ENCODE results near the gene MLF2. TPM values are rescaled to one million over a fixed set of nuclear protein-coding genes. Genes with fewer than 3 reads are reported as not detected.
A peak's percentile ranks its signal among the peaks of the same experiment; 100 is the strongest.

MLF2 gene
- total RNA-seq, 1 experiment from 2014 or later: 175 TPM

- Histone ChIP-seq H3K27me3 (ENCODE audit: control insufficient read depth, insufficient read depth, low read length) (no peaks in the 10 kb centered on the region), H3K9me3 (ENCODE audit: control insufficient read depth, insufficient read depth, low read depth, low read length) (no peaks in the 10 kb centered on the region), H3K27ac (ENCODE audit: low read length) (peak overlapping the region; percentile 80), H3K36me3 (ENCODE audit: control insufficient read depth, insufficient read depth, low read length) (peaks cover 2% of the 10 kb centered on the region), H3K4me1 (ENCODE audit: control insufficient read depth, insufficient read depth, low read length) (peaks cover 45% of the 10 kb centered on the region), H3K4me3 (ENCODE audit: low read depth in 2 of 2, low read length in 2 of 2) (peak overlapping the region; percentile 90 to 91)
- no TSS peak for BruUV-seq (replicated peaks)
- intact Hi-C loops (cut with micrococcal nuclease; ENCODE audit: unreplicated experiment): no loop called here
- in situ Hi-C loops (cut with HindIII; ENCODE audit: low pct_unique_long_range_greater_than_20kb, low sequenced_read_pairs): no loop called here
- CTCF ChIA-PET: interaction anchor here (0.7 to 1.7 kb wide), 6 partner anchors 14 to 105 kb away, joined by 4 to 15 read pairs (median 8); partner anchors contain the start of genes COPS7A and MLF2
- peak; percentile 56 for ATAC-seq
- DNase-seq (ENCODE audit: low read depth, low spot score): no peak
- POLR2A ChIA-PET: interaction anchor here (0.6 to 0.9 kb wide), 3 partner anchors 14 to 100 kb away, joined by 4 to 17 read pairs (median 10); partner anchors contain the start of gene MLF2
- TF ChIP-seq TCF7L2 (IDR thresholded peaks at IDR 0.05; ENCODE audit: low read depth, low read length) (no peak), CTCF (IDR thresholded peaks at IDR 0.05) (peak; percentile 87)
Measured at GRCh38 chr12:6766651-6767349, 13.9 kb upstream of the MLF2 start.

- CTCF ChIA-PET: interaction anchor here (0.6 to 1.7 kb wide), 5 partner anchors 13 to 106 kb away, joined by 3 to 15 read pairs (median 5); partner anchors contain the start of genes COPS7A, MLF2 and ZNF384
- Histone ChIP-seq H3K9me3 (ENCODE audit: control insufficient read depth, insufficient read depth, low read depth, low read length) (no peaks in the 10 kb centered on the region), H3K27ac (ENCODE audit: low read length) (peak within 1 kb of the TSS; percentile 96), H3K36me3 (ENCODE audit: control insufficient read depth, insufficient read depth, low read length) (peaks cover 2% of the 10 kb centered on the region), H3K4me1 (ENCODE audit: control insufficient read depth, insufficient read depth, low read length) (peaks cover 36% of the 10 kb centered on the region), H3K4me3 (ENCODE audit: low read depth in 2 of 2, low read length in 2 of 2) (peak within 1 kb of the TSS; percentile 90 to 91), H3K27me3 (ENCODE audit: control insufficient read depth, insufficient read depth, low read length) (no peaks in the 10 kb centered on the region)
- peak; percentile 70 for ATAC-seq
- in situ Hi-C loops (cut with HindIII; ENCODE audit: low pct_unique_long_range_greater_than_20kb, low sequenced_read_pairs) (no loop called here), intact Hi-C loops (cut with micrococcal nuclease; ENCODE audit: unreplicated experiment) (no loop called here)
- TSS peak; percentile 93 for BruUV-seq (replicated peaks)
- POLR2A ChIA-PET: interaction anchor here (0.6 to 0.9 kb wide), 4 partner anchors 13 to 101 kb away, joined by 4 to 17 read pairs (median 8); partner anchors contain the start of gene MLF2
- DNase-seq (ENCODE audit: low read depth, low spot score): no peak
- peak; percentile 58; the same call in 1 of the 2 replicates for TF ChIP-seq TCF7L2 (IDR thresholded peaks at IDR 0.05; ENCODE audit: low read depth, low read length)
- TF ChIP-seq CTCF (IDR thresholded peaks at IDR 0.05): no peak
- no peak for TF ChIP-seq REST (IDR thresholded peaks at IDR 0.05; ENCODE audit: insufficient read depth in 1 of 2, low read depth in 2 of 2, low read length in 1 of 2)
- TF ChIP-seq SIN3A (IDR thresholded peaks at IDR 0.05; ENCODE audit: borderline replicate concordance, insufficient read depth, low read depth, low read length): peak; percentile 37; the same call in 1 of the 2 replicates
- peak; percentile 82 for TF ChIP-seq POLR2AphosphoS5 (IDR thresholded peaks at IDR 0.05; ENCODE audit: low read depth, low read length)
Measured at GRCh38 chr12:6765634-6766581, 13.0 kb upstream of the MLF2 start, which contains the start of gene PTMS. Gene PTMS, plus strand, starts transcription at chr12:6766363. Its CDS starts 343 bp downstream, at chr12:6766706.
